ENCODE results near the gene SARNP. TPM values are rescaled to one million over a fixed set of nuclear protein-coding genes. Genes with fewer than 3 reads are reported as not detected.
A peak's percentile ranks its signal among the peaks of the same experiment; 100 is the strongest.
"Not testable (repeated sequence)": the region's sequence is repeated elsewhere in the genome, so short reads cannot be mapped to it uniquely, and the experiment has no call there.

SARNP gene
- total RNA-seq = 123 and 141 TPM in 2 replicates

- Histone ChIP-seq H3K27me3 (ENCODE audit: control insufficient read depth, insufficient read depth, low read length) (no peaks in the 10 kb centered on the region), H3K4me3 (ENCODE audit: low read depth, low read length) (peak within 1 kb of the TSS; percentile 100), H3K36me3 (ENCODE audit: control insufficient read depth, insufficient read depth, low read length) (peaks cover 2% of the 10 kb centered on the region)
- TF ChIP-seq CTCF (IDR thresholded peaks at IDR 0.05; ENCODE audit: insufficient read depth, low read length, poor library complexity, severe bottlenecking) = no peak
- peak; percentile 99 for DNase-seq (ENCODE audit: low read depth)
Observed at GRCh38 chr12:55817345-55818139, at the start of gene SARNP, which contains the start of gene ORMDL2. SARNP (minus strand) TSS chr12:55817724; CDS start chr12:55817701, 23 bp downstream. ORMDL2 (plus strand) TSS chr12:55818041; CDS start chr12:55819000, 959 bp downstream.

GRCh38 chr12:55866454-55867004 is 49.0 kb upstream of the SARNP start:
- not testable (repeated sequence) for DNase-seq (ENCODE audit: low read depth); H3K27me3 ChIP-seq (ENCODE audit: control insufficient read depth, insufficient read depth, low read length)

GRCh38 chr12:55865327-55865726 is 47.8 kb upstream of the SARNP start:
- TF ChIP-seq CTCF (IDR thresholded peaks at IDR 0.05; ENCODE audit: insufficient read depth, low read length, poor library complexity, severe bottlenecking) = no peak
- no peak overlapping the region for H3K4me3 ChIP-seq (ENCODE audit: low read depth, low read length)
- H3K27me3 ChIP-seq (ENCODE audit: control insufficient read depth, insufficient read depth, low read length) = no peaks in the 10 kb centered on the region
- H3K36me3 ChIP-seq (ENCODE audit: control insufficient read depth, insufficient read depth, low read length) = no peaks in the 10 kb centered on the region
- DNase-seq (ENCODE audit: low read depth) = no peak

More at GRCh38 chr12:55866454-55867004, 49.0 kb upstream of the SARNP start:
- H3K36me3 ChIP-seq (ENCODE audit: control insufficient read depth, insufficient read depth, low read length); H3K4me3 ChIP-seq (ENCODE audit: low read depth, low read length): not testable (repeated sequence)

GRCh38 chr12:55862931-55863330 is 45.4 kb upstream of the SARNP start:
- not testable (repeated sequence) for H3K27me3 ChIP-seq (ENCODE audit: control insufficient read depth, insufficient read depth, low read length); H3K4me3 ChIP-seq (ENCODE audit: low read depth, low read length); H3K36me3 ChIP-seq (ENCODE audit: control insufficient read depth, insufficient read depth, low read length); DNase-seq (ENCODE audit: low read depth)

- Histone ChIP-seq H3K4me3 (ENCODE audit: low read depth, low read length) (no peak overlapping the region), H3K36me3 (ENCODE audit: control insufficient read depth, insufficient read depth, low read length) (no peaks in the 10 kb centered on the region), H3K27me3 (ENCODE audit: control insufficient read depth, insufficient read depth, low read length) (no peaks in the 10 kb centered on the region)
- no peak for TF ChIP-seq CTCF (IDR thresholded peaks at IDR 0.05; ENCODE audit: insufficient read depth, low read length, poor library complexity, severe bottlenecking)
- no peak for DNase-seq (ENCODE audit: low read depth)
Observed at GRCh38 chr12:55862286-55862685, 44.8 kb upstream of the SARNP start.

- Histone ChIP-seq H3K4me3 (ENCODE audit: low read depth, low read length) (no peak overlapping the region), H3K36me3 (ENCODE audit: control insufficient read depth, insufficient read depth, low read length) (no peaks in the 10 kb centered on the region), H3K27me3 (ENCODE audit: control insufficient read depth, insufficient read depth, low read length) (no peaks in the 10 kb centered on the region)
- DNase-seq (ENCODE audit: low read depth) = no peak
- no peak for TF ChIP-seq CTCF (IDR thresholded peaks at IDR 0.05; ENCODE audit: insufficient read depth, low read length, poor library complexity, severe bottlenecking)
Observed at GRCh38 chr12:55861871-55862270, 44.3 kb upstream of the SARNP start.

Measured in kidney epithelial cell (primary cell).